Measurements from ENCODE around the gene ABCB7. TPM values are rescaled to one million over a fixed set of nuclear protein-coding genes. Genes with fewer than 3 reads are reported as not detected.

The ABCB7 gene
- polyA plus RNA-seq, 1 donor (not counting 4 experiments of a cell fraction or from before 2014, with no cell fraction given), result 21.3 TPM

DNA sequence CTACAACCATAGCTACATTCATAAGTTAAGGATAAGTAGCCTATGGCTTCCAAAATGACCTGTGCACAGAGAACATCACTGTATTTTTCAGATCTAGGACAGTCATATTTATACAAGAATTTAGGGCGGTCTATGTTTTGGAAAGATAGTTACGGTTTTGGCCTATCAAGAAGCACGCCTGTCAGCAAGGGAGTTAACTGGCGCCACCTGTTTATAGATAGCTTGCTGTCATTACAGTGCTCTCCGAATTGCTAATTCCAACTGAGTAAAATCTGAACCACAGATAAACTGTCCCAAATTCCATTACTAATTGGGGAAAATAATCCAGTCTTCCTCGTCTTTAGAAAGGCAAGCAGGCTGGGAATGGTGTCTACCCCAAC is 646 bp downstream of the ABCB7 start:
- peak overlapping the region; percentile 28 for H3K4me2 ChIP-seq (ENCODE audit: control insufficient read depth, extremely low read depth, insufficient read depth, low read depth, low read length)

DNA sequence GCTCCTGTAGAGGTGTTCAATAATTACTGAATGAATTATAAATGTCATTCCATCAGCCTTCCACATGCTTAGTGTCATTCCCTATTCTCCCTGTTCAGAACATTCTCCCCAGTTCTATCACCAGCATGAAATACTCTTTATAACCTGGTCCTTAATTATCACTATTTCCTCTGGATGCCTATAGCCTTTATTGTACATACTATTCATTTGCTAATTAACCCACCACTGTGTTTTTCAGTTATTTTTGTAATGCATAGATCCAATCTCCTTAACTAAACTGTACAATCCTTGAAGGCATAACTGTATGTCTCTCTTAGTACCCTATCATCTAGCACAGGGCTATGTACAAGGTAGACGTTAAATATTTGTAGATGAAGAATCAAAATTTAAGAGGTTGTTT is 1.2 kb downstream of the ABCB7 start:
- no peak overlapping the region for H2AFZ ChIP-seq (ENCODE audit: control insufficient read depth, low read length)

More for the DNA sequence above, 646 bp downstream of the ABCB7 start:
- peak overlapping the region; percentile 76 for H3K9ac ChIP-seq (ENCODE audit: control insufficient read depth, extremely low read depth, insufficient read depth, low read length)
- dilution Hi-C loops (cut with MboI; ENCODE audit: extremely low pct_ligation_motif_present, low sequenced_read_pairs), result no loop called here
- H3K4me1 ChIP-seq (ENCODE audit: control insufficient read depth, extremely low read depth, insufficient read depth, low read length), result no peaks in the 10 kb centered on the region
- peak overlapping the region; percentile 50 for H3K27ac ChIP-seq (ENCODE audit: control insufficient read depth, insufficient read depth, low read length)
- H4K20me1 ChIP-seq (ENCODE audit: control insufficient read depth, extremely low read depth, insufficient read depth, low read length), result no peaks in the 10 kb centered on the region
- TF ChIP-seq, protein P1, sequence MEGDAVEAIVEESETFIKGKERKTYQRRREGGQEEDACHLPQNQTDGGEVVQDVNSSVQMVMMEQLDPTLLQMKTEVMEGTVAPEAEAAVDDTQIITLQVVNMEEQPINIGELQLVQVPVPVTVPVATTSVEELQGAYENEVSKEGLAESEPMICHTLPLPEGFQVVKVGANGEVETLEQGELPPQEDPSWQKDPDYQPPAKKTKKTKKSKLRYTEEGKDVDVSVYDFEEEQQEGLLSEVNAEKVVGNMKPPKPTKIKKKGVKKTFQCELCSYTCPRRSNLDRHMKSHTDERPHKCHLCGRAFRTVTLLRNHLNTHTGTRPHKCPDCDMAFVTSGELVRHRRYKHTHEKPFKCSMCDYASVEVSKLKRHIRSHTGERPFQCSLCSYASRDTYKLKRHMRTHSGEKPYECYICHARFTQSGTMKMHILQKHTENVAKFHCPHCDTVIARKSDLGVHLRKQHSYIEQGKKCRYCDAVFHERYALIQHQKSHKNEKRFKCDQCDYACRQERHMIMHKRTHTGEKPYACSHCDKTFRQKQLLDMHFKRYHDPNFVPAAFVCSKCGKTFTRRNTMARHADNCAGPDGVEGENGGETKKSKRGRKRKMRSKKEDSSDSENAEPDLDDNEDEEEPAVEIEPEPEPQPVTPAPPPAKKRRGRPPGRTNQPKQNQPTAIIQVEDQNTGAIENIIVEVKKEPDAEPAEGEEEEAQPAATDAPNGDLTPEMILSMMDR (optimal IDR thresholded peaks at IDR 0.05 in 1 of 3, IDR thresholded peaks at IDR 0.05 in 1 of 3, conservative IDR thresholded peaks at IDR 0.05 in 1 of 3; ENCODE audit: extremely low read depth in 1 of 3, insufficient read depth in 2 of 3, low read length in 3 of 3), result no peak
- TF ChIP-seq EZH2 (IDR thresholded peaks at IDR 0.05; ENCODE audit: low read length), result no peak
- no peaks in the 10 kb centered on the region for H3K9me1 ChIP-seq (ENCODE audit: control insufficient read depth, extremely low read depth, insufficient read depth, low read length)
- peak overlapping the region; percentile 78 for H2AFZ ChIP-seq (ENCODE audit: control insufficient read depth, low read length)
- DNase-seq (ENCODE audit: low read depth, low spot score) (no peak), FAIRE-seq (no peak)
- H3K36me3 ChIP-seq (ENCODE audit: control insufficient read depth in 2 of 2, extremely low read depth in 1 of 2, insufficient read depth in 2 of 2, low read length in 2 of 2), result no peaks in the 10 kb centered on the region
- peaks cover 7% of the 10 kb centered on the region for H3K79me2 ChIP-seq (ENCODE audit: control insufficient read depth, insufficient read depth, low read length)
- no peaks in the 10 kb centered on the region for H3K9me3 ChIP-seq (ENCODE audit: control insufficient read depth, low read depth, low read length)
- no peaks in the 10 kb centered on the region for H3K27me3 ChIP-seq (ENCODE audit: control insufficient read depth, extremely low read depth, insufficient read depth, low read length)
- peak overlapping the region; percentile 48 to 69 (median 63) for H3K4me3 ChIP-seq (ENCODE audit: control insufficient read depth in 2 of 3, extremely low read depth in 1 of 3, insufficient read depth in 2 of 3, low read depth in 1 of 3, low read length in 3 of 3)

More for the DNA sequence above, 1.2 kb downstream of the ABCB7 start:
- H3K27me3 ChIP-seq (ENCODE audit: control insufficient read depth, extremely low read depth, insufficient read depth, low read length), result no peaks in the 10 kb centered on the region
- H4K20me1 ChIP-seq (ENCODE audit: control insufficient read depth, extremely low read depth, insufficient read depth, low read length), result no peaks in the 10 kb centered on the region
- H3K9ac ChIP-seq (ENCODE audit: control insufficient read depth, extremely low read depth, insufficient read depth, low read length), result no peak overlapping the region
- H3K36me3 ChIP-seq (ENCODE audit: control insufficient read depth in 2 of 2, extremely low read depth in 1 of 2, insufficient read depth in 2 of 2, low read length in 2 of 2), result no peaks in the 10 kb centered on the region
- no peaks in the 10 kb centered on the region for H3K9me3 ChIP-seq (ENCODE audit: control insufficient read depth, low read depth, low read length)
- FAIRE-seq, result no peak
- no peaks in the 10 kb centered on the region for H3K9me1 ChIP-seq (ENCODE audit: control insufficient read depth, extremely low read depth, insufficient read depth, low read length)
- TF ChIP-seq EZH2 (IDR thresholded peaks at IDR 0.05; ENCODE audit: low read length), result no peak
- TF ChIP-seq, protein P1 (optimal IDR thresholded peaks at IDR 0.05 in 1 of 3, IDR thresholded peaks at IDR 0.05 in 1 of 3, conservative IDR thresholded peaks at IDR 0.05 in 1 of 3; ENCODE audit: extremely low read depth in 1 of 3, insufficient read depth in 2 of 3, low read length in 3 of 3), result no peak
- H3K27ac ChIP-seq (ENCODE audit: control insufficient read depth, insufficient read depth, low read length), result no peak overlapping the region
- no peaks in the 10 kb centered on the region for H3K4me1 ChIP-seq (ENCODE audit: control insufficient read depth, extremely low read depth, insufficient read depth, low read length)
- no peak overlapping the region for H3K4me3 ChIP-seq (ENCODE audit: control insufficient read depth in 2 of 3, extremely low read depth in 1 of 3, insufficient read depth in 2 of 3, low read depth in 1 of 3, low read length in 3 of 3)
- dilution Hi-C loops (cut with MboI; ENCODE audit: extremely low pct_ligation_motif_present, low sequenced_read_pairs), result no loop called here
- peak overlapping the region; percentile 28 for H3K4me2 ChIP-seq (ENCODE audit: control insufficient read depth, extremely low read depth, insufficient read depth, low read depth, low read length)
- H3K79me2 ChIP-seq (ENCODE audit: control insufficient read depth, insufficient read depth, low read length), result peaks cover 7% of the 10 kb centered on the region
- no peak for DNase-seq (ENCODE audit: low read depth, low spot score)

All from keratinocyte (primary cell).